HG02623 (cell line): ENCODE data around the gene SIAH1.
"Not testable (repeated sequence)": the region's sequence is repeated elsewhere in the genome, so short reads cannot be mapped to it uniquely, and the experiment has no call there.

Source experiments
- ATAC-seq: cut with Tn5 transposase; IDR thresholded peaks from one replicate; pipeline ENCODE4 v1.9.1; 2021; ENCODE audit warnings: moderate library complexity; ENCODE audit not compliant: unreplicated experiment

SIAH1 gene

GRCh38 chr16:48335961-48336360, 49.3 kb downstream of the SIAH1 start:
- ATAC-seq = no peak

GRCh38 chr16:48334325-48334724, 50.9 kb downstream of the SIAH1 start:
- no peak for ATAC-seq

DNA sequence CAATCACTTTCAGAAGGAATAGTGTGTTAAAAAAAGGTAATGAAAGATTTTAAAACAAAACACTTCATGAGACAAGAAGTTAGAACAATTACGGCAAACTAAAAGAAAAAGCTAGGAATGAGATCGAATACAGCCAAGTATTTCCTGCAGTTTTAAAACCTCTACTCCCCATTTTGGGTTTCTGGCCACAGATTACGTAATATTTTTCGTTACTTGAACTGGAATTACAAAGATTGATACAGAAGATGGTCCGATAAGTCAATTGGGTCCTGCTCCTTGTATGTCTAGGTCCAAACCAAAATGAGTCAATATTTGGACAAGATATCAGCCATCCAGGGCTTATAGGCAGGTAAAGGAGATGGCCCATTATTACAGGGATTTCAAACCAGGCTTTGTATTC, 52.2 kb downstream of the SIAH1 start:
- no peak for ATAC-seq

GRCh38 chr16:48330841-48331192, 54.4 kb downstream of the SIAH1 start:
- ATAC-seq = no peak

- no peak for ATAC-seq
These were observed 54.9 kb downstream of the SIAH1 start for GRCh38 chr16:48330189-48330840.

DNA sequence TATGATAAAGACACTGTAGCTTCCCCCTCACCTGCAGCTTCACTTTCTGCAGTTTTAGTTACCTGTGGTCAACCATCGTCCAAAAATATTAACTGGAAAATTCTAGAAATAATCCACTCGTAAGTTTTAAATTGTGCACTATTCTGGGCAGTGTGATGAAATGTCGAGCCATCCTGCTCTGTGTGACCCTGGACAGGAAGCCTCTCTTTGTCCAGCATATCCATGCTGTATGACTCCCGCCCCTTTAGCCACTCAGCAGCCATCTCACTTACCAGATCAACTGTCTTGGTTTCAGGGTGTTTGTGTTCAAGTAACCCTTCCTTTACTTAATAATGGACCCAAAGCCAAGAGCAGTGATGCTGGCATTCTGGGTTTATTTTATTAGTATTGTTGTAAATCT, 56.1 kb downstream of the SIAH1 start:
- no peak for ATAC-seq

DNA sequence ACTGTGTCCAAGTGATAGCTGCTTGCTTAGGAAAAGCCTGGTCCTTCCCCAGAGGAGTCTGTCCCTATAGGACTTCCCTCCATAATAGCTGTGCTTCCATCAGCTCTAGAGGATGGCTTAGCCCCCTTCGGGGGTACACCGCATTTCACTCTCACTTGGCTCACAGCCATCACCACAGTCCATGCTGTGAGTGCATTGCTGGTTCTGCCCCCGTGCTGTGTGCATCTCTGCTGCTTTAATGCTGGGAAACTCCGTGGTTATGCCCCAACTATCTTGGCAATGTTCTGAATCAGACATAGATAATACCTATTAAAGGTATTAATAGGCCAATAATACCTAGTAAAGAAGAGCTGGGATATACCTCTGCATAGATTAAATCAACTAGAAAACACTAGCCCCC, 58.3 kb downstream of the SIAH1 start:
- ATAC-seq = no peak

GRCh38 chr16:48323783-48324775, 61.1 kb downstream of the SIAH1 start:
- no peak for ATAC-seq

DNA sequence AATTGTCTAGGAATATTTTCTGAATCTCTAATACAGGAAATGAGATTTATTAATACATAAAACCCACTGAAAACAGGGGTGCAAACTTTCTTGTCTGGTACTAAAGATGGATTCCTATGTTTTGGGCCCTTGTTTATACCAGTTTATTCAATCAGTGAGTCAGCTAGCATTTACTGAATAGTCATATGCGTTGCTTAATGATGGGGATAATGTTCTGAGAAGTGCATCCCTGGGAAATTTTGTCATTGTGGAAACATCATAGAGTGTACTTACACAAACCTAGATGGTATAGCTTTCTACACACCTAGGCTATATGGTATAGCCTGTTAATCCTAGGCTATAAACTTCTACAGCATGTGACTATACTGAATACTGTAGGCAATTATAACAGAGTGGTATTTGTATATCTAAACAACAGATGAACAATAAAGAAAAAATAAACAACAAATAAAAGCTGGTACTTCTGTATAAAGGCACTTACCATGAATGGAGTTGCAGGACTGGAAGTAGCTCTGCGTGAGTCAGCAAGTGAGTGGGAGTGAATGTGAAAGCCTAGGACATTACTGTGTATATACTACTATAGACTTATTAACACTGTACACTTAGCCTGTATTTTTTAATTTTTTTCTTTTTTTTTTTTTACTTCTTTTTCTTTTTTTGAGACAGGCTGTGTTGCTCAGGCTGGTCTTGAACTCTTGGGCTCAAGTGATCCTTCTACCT, 63.7 kb downstream of the SIAH1 start:
- ATAC-seq = no peak

DNA sequence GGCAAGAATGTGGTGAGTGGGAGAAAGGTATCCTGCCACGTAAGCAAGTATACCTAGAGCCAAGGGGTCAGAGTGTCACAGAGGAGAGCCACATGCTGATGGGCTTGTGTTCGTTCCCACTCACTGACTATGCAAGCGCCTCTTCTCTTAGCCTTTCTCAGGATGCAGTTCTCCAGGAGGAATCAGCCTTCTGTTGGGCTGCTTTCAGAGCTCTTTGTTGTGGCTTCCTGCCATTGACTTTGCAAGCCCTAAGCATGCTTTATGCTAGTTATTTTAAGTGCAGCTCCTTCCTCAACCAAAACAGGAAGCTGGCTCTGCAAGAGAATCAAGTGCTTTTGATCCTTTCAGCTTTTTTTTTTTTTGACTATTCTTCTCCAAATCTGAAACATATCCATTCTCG, 66.6 kb downstream of the SIAH1 start:
- ATAC-seq = no peak

DNA sequence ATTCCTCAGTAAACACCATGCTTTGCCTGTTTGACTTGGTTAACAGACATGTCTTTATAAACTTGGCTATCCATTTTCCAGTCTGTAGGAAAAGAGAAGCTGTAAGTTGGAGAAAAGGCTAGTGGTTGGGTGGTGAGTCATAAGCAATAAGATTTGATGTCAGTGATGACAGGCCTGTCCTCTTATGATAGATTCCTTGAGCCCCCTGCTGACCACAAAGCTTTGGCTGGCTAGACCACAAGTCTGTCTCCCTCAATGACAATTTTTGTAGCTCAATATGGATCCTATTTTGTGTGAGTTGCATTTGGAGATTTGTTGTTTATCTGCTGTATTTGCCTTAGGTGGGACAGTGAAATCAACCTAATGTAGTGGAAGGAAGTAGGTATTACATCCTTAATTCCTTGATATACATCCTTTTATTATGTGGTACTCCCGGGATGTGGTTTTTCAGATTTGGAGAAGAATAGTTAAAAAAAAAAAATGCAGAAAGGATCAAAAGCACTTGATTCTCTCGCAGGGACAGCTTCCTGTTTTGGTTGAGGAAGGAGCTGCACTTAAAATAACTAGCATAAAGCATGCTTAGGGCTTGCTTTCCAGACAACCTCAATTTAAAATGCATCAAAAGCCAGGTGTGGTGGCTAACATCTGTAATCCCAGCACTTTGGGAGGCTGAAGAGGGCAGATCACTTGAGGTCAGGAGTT, 67.4 kb downstream of the SIAH1 start:
- ATAC-seq = no peak

DNA sequence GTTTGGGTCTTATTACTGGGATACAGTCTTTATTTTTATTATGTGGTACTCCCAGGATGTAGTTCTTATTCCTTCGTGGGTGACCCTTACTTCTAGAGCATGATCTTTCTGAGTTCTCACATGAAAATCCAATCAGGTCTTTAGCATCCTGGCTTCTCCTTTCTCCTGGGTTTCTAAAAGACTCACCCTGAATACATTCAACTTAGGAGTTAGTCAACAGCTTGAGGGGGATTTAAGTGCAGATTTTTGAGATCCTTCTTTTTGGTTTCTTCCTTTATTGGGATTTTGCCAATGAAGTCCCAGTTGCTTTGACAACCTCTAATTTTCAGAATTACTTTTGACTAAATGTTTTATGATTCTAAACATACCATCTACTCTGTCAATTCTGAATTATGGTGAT, 68.2 kb downstream of the SIAH1 start:
- no peak for ATAC-seq

GRCh38 chr16:48313905-48314304, 71.3 kb downstream of the SIAH1 start:
- ATAC-seq = not testable (repeated sequence)

GRCh38 chr16:48310908-48311641, 74.1 kb downstream of the SIAH1 start:
- no peak for ATAC-seq
